GM18505 (cell line): ENCODE results near the gene RPS2.
"Not testable (repeated sequence)": the region's sequence is repeated elsewhere in the genome, so short reads cannot be mapped to it uniquely, and the experiment has no call there.

Experiments used
- ATAC-seq: cut with Tn5 transposase; IDR thresholded peaks from one replicate; pipeline ENCODE4 v1.9.1; 2021; ENCODE audit not compliant: unreplicated experiment
- POLR2A ChIP-seq: IDR thresholded peaks from 4 replicates; pipeline ENCODE4 v1.6.1; 2011; ENCODE audit warnings: borderline replicate concordance; ENCODE audit not compliant: insufficient read depth, insufficient read length; ENCODE audit errors: extremely low read depth

The RPS2 gene

GRCh38 chr16:1964506-1965395, at the start of gene RPS2:
Gene RPS2 (minus strand): TSS chr16:1964826. CDS start chr16:1964625, 201 bp downstream.
- peak; percentile 71 for ATAC-seq
- peak; percentile 100 for TF ChIP-seq POLR2A

GRCh38 chr16:2013527-2013926, 48.9 kb upstream of the RPS2 start:
- TF ChIP-seq POLR2A, result no peak
- no peak for ATAC-seq

- not testable (repeated sequence) for ATAC-seq
Observed at GRCh38 chr16:2011726-2012125, 47.1 kb upstream of the RPS2 start.

GRCh38 chr16:2009791-2010510, 45.3 kb upstream of the RPS2 start, which contains the start of gene ZNF598:
Gene ZNF598 (minus strand): TSS chr16:2009821.
- TF ChIP-seq POLR2A, result peak; percentile 97
- peak; percentile 70 for ATAC-seq

GRCh38 chr16:2009164-2009711, 44.6 kb upstream of the RPS2 start:
- no peak for TF ChIP-seq POLR2A
- ATAC-seq, result peak; percentile 32

- TF ChIP-seq POLR2A, result no peak
- ATAC-seq, result peak; percentile 6
Observed at GRCh38 chr16:2008631-2009163, 44.1 kb upstream of the RPS2 start.

- no peak for ATAC-seq
- TF ChIP-seq POLR2A, result no peak
Observed at GRCh38 chr16:2008009-2008526, 43.4 kb upstream of the RPS2 start.

GRCh38 chr16:2007081-2007836, 42.6 kb upstream of the RPS2 start:
- TF ChIP-seq POLR2A, result no peak
- ATAC-seq, result no peak

- ATAC-seq, result no peak
- TF ChIP-seq POLR2A, result no peak
Observed at GRCh38 chr16:2006317-2006716, 41.7 kb upstream of the RPS2 start.

GRCh38 chr16:2005646-2006045, 41.0 kb upstream of the RPS2 start:
- no peak for TF ChIP-seq POLR2A
- no peak for ATAC-seq

- TF ChIP-seq POLR2A, result no peak
Observed at GRCh38 chr16:2004795-2005517, 40.3 kb upstream of the RPS2 start.

More at GRCh38 chr16:2004795-2005517, 40.3 kb upstream of the RPS2 start:
- no peak for ATAC-seq
